ENCODE data around the gene RTKN. TPM values are rescaled to one million over a fixed set of nuclear protein-coding genes. Genes with fewer than 3 reads are reported as not detected.
"Not testable (repeated sequence)": the region's sequence is repeated elsewhere in the genome, so short reads cannot be mapped to it uniquely, and the experiment has no call there.

Gene RTKN
- total RNA-seq, 3 donors from 2014 or later: 0.47 to 1.0 (median 0.71) TPM

DNA sequence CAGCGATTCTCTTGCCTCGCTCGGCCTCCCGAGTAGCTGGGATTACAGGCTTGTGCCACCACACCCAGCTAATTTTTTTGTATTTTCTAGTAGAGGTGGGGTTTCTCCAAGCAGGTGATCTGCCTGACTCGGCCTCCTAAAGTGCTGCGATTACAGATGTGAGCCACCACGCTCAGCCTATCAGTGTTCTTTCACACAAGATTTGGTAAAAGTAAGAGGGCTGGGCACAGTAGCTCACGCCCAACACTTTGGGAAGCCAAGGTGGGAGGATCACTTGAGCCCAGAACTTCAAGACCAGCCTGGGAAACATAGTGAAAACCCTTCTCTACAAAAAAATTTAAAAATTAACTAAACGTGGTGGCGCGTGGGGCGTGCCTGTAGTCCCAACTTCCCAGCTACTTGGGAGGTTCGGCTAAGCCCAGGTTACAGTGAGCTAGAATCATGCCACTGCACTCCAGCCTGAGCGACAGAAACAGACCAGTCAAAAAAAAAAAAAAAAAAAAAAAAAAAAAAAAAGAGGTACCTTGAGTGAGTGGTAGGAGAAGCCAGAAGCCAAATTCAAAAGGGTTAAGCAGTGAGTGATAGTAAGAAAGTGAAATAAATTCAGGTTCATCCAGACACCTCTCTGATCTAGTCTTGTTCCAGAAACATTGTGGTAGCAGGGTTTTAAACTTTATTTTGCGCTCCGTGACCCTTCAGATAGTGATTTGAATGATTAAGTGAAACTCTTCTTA is 29.8 kb upstream of the RTKN start:
- ATAC-seq (peak in 1 of 2 donors; percentile 3), DNase-seq (no peak)
- H3K36me3 Mint-ChIP-seq (ENCODE audit: insufficient read depth): peaks cover 16% of the 10 kb centered on the region
- H3K4me3 Mint-ChIP-seq: peak overlapping the region; percentile 99
- no peaks in the 10 kb centered on the region for H3K9me3 Mint-ChIP-seq
- peaks cover 20% of the 10 kb centered on the region for H3K4me1 Mint-ChIP-seq (ENCODE audit: low read depth)
- H3K27me3 Mint-ChIP-seq (ENCODE audit: low read depth): no peaks in the 10 kb centered on the region

DNA sequence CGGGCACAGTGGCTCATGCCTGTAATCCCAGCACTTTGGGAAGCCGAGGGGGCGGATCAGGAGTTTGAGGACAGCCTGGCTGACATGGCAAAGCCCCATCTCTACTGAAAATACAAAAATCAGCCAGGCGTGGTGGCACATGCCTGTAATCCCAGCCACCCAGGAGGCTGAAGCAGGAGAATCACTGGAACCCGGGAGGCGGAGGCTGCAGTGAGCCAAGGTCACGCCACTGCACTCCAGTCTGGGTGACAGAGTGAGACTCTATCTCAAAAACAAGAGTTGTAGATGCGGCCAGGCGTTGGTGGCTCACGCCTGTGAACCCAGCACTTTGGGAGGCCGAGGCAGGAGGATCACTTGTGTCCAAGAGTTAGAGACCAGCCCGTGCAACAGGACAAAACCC is 29.0 kb upstream of the RTKN start:
- Mint-ChIP-seq H3K4me1 (ENCODE audit: low read depth) (peaks cover 23% of the 10 kb centered on the region), H3K36me3 (ENCODE audit: insufficient read depth) (peaks cover 15% of the 10 kb centered on the region), H3K4me3 (peak overlapping the region; percentile 64)
- not testable (repeated sequence) for H3K9me3 Mint-ChIP-seq; H3K27me3 Mint-ChIP-seq (ENCODE audit: low read depth); DNase-seq; ATAC-seq

DNA sequence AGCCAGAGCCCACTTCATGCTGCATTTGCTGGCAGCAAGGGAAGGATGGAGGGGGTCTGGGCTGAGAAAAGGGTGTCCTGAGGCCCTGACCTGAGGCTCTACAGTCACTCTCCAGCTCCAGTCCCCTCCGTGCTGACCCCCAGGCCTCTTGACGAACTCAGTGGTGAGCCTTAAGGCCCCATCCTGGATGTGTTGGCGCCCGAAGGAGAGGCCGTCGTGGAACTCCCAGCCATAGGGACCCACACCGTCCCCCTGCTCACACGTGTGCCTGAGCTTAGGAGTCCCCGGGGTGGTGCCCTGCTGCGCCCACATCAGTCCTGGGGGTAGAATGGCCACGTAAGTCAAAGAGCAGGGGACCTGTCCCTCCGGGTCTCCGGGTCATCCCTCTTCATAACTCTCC is 22.7 kb upstream of the RTKN start:
- H3K36me3 Mint-ChIP-seq (ENCODE audit: insufficient read depth): peaks cover 11% of the 10 kb centered on the region
- no peak for DNase-seq
- H3K9me3 Mint-ChIP-seq: no peaks in the 10 kb centered on the region
- peaks cover 28% of the 10 kb centered on the region for H3K4me1 Mint-ChIP-seq (ENCODE audit: low read depth)
- ATAC-seq: peak; percentile 3 to 5
- peak overlapping the region; percentile 96 for H3K4me3 Mint-ChIP-seq
- no peaks in the 10 kb centered on the region for H3K27me3 Mint-ChIP-seq (ENCODE audit: low read depth)

DNA sequence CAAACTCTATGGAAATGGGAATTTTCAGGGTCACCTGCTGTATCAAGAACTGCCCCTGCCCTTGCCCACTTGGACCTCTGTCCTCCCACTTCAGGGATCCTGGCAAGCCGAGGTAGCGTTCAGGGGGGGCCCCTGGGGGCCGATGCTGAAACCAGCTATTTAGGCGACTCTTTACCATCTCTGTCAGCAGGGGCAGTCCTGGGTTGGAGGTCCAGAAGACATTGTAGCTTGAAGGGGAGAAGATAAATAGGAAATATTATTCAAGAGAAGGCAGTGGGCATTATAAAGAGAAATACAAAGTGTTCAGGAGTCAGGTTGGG is 21.0 kb upstream of the RTKN start:
- ATAC-seq: no peak
- H3K27me3 Mint-ChIP-seq (ENCODE audit: low read depth): no peaks in the 10 kb centered on the region
- peaks cover 11% of the 10 kb centered on the region for H3K36me3 Mint-ChIP-seq (ENCODE audit: insufficient read depth)
- H3K4me1 Mint-ChIP-seq (ENCODE audit: low read depth): peaks cover 39% of the 10 kb centered on the region
- no peaks in the 10 kb centered on the region for H3K9me3 Mint-ChIP-seq
- no peak for DNase-seq
- peak overlapping the region; percentile 35 for H3K4me3 Mint-ChIP-seq

DNA sequence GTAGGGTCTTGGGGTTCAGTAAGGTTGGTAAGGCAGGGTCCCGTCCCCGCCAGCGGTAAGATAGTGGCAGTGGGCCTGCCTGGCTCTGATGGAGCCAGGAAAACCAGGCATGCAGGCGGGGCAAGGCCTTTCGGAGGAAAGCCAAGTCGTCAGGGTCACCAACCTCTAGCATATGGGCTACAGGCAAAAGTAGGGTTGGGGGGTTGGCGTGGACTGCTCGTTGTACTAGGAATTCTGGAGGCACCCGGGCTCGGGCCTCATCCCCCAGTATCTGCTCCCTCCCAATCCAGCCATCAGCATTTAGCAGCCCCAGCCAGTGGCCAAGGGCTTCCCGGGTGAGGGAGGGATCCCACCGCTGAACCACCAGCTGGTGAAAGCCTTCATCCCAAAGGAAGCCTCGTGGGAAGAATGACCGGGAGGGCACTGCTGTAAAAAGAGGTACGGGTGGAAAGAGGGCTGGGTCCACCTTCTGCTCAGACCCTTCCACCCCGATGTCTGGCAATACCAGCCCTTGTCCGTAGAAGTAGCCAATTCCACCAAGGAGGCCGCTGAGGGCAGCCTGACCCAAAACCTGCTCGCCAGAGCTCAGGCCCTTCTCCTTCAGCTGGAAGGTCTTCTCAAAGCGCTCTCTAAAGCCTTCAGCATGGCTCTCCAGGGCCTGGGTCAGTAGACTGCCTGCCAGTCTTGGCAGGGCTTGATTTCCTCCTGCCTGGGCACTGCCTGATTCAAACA is 20.5 kb upstream of the RTKN start:
- Mint-ChIP-seq H3K4me1 (ENCODE audit: low read depth) (peaks cover 42% of the 10 kb centered on the region), H3K36me3 (ENCODE audit: insufficient read depth) (peaks cover 12% of the 10 kb centered on the region), H3K27me3 (ENCODE audit: low read depth) (no peaks in the 10 kb centered on the region), H3K9me3 (no peaks in the 10 kb centered on the region), H3K4me3 (no peak overlapping the region)
- ATAC-seq: no peak
- DNase-seq: no peak

DNA sequence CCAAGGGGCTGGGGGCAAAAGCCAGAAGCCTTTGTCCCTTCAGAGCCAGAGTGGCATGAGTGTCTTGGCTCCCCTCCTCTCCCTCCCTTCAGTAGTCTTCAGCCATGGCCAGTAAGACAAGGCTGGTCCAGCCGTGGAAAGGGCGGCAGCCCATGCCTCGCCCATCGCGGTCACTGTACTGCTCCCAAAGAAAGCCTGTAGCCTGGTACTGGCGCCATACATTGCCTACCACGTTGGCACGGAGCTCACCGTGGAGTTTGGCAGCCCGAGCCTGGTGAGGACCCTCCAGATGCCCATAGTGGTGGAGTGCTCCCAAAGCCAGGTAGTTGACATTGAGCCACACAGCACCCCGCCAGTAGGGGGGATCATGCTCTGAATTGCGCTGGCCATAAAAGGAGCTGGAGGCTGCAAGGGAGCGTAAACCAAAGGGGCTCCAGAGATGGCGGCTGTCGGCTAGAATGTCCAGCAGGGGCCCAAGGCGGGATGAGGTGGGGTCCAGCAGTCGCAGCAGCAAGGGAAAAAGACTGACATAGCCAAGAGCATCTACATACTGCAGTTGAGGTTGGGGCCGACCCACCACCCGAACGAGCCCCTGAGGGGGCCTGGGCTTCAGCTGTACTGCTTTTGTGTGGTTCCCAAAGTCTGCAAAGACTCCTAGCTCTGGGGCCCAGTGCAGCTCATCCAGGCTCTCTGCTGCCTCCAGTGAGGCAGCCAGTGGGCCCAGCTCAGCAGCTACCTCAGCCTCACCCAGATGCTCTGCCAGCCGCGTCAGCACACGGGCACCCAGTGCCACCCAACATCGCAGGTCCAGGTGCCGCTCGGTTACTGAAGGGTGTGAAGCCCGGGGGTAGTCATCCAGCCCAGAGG is 19.7 kb upstream of the RTKN start:
- no peaks in the 10 kb centered on the region for H3K9me3 Mint-ChIP-seq
- DNase-seq (no peak), ATAC-seq (no peak)
- no peaks in the 10 kb centered on the region for H3K27me3 Mint-ChIP-seq (ENCODE audit: low read depth)
- H3K4me3 Mint-ChIP-seq: no peak overlapping the region
- peaks cover 49% of the 10 kb centered on the region for H3K4me1 Mint-ChIP-seq (ENCODE audit: low read depth)
- peaks cover 14% of the 10 kb centered on the region for H3K36me3 Mint-ChIP-seq (ENCODE audit: insufficient read depth)

DNA sequence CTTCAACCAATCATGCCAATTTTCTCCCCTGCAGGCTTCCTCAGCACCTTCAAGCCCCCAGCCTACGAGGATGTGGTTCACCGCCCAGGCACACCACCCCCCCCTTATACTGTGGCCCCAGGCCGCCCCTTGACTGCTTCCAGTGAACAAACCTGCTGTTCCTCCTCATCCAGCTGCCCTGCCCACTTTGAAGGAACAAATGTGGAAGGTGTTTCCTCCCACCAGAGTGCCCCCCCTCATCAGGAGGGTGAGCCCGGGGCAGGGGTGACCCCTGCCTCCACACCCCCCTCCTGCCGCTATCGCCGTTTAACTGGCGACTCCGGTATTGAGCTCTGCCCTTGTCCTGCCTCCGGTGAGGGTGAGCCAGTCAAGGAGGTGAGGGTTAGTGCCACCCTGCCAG is 18.4 kb upstream of the RTKN start:
- H3K27me3 Mint-ChIP-seq (ENCODE audit: low read depth); DNase-seq; ATAC-seq; H3K9me3 Mint-ChIP-seq: not testable (repeated sequence)
- peaks cover 23% of the 10 kb centered on the region for H3K36me3 Mint-ChIP-seq (ENCODE audit: insufficient read depth)
- H3K4me3 Mint-ChIP-seq: peak overlapping the region; percentile 100
- H3K4me1 Mint-ChIP-seq (ENCODE audit: low read depth): peaks cover 53% of the 10 kb centered on the region

DNA sequence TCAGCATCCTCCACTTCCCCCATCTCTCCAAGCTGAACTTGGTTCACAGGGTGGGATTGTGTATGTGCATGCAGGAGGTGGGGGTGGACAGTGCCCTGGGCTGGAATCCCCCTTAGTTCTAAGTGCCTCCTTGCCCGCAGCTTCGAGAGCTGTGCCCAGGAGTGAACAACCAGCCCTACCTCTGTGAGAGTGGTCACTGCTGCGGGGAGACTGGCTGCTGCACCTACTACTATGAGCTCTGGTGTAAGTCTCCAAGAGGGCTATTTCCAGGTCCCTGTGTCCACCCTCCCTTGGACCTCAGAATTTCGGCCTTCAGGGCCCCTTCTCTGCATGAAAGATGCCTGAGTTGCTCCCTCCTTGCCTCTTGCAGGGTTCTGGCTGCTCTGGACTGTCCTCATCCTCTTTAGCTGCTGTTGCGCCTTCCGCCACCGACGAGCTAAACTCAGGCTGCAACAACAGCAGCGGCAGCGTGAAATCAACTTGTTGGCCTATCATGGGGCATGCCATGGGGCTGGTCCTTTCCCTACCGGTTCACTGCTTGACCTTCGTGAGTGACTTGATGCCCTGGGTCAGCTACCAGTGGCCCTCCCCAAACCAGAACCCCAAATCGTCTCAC is 17.9 kb upstream of the RTKN start:
- Mint-ChIP-seq H3K36me3 (ENCODE audit: insufficient read depth) (peaks cover 26% of the 10 kb centered on the region), H3K4me3 (peak overlapping the region; percentile 100), H3K4me1 (ENCODE audit: low read depth) (peaks cover 59% of the 10 kb centered on the region)
- H3K27me3 Mint-ChIP-seq (ENCODE audit: low read depth); DNase-seq; ATAC-seq; H3K9me3 Mint-ChIP-seq: not testable (repeated sequence)

DNA sequence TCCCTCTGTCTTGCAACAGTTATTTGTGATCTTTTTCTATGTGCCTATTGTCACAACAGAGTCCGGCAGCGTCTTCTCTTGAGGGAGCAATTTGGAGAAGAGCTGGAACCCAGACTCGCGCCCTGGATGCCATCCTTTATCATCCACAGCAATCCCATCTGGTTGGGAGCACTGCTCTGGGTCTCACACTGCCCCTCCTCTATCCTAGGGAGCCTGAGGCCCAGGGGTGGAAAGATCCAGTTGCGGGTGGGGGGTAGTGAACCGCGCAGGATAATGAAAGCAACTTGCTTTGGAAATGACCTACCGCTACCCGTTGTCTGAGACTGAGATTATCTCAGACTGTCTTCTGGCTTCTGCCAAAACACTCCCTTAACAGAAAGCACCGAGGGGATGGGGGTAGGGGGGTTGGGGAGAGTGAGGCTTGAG is 17.2 kb upstream of the RTKN start:
- ATAC-seq (no peak), DNase-seq (no peak)

DNA sequence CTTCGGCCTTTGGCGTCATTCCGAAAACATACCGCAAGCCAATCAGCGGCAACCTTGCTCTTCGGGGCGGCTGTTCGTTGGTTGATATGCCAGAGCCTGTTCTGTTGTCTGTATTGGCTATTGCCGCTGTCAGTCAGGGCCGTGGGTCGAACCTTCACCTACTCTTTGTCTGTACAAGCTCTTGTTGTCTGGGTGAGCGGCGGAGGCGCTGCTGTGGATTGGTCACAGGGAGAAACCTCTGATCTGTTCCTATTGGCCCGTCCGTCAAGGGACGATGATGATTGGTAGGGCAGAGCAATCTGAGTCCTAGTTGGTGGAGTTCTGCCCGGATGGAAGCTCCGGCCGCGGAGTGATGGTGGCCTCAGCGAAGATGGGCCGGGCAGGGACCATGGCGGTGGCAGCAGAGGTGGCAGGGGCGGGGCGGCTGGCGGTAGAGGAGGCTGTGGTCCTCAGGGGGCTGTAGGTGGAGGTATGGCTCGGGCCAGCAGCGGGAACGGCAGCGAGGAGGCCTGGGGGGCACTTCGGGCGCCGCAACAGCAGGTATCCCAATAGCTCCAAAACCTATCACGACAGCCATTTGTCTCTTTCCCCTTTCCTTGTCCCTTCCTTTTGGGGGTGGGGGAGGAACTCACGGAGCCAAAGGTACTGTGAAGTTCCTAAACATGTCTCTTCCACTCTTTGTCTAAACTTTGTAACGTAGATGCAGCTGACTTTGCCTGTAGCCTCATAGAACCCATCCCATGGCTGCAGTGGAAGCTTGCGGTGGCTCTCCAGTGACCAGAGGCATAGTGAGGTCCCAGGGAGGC is 16.6 kb upstream of the RTKN start, which contains the start of gene WBP1:
TSS of gene WBP1 (plus strand) at position 307 of the 806 bp plus-strand sequence. CDS start at position 472, 165 bp downstream.
- DNase-seq: peak; percentile 97
- ATAC-seq: peak; percentile 84 to 85
- Mint-ChIP-seq H3K4me3 (peak within 1 kb of the TSS; percentile 100), H3K9me3 (no peaks in the 10 kb centered on the region), H3K27me3 (ENCODE audit: low read depth) (no peaks in the 10 kb centered on the region), H3K36me3 (ENCODE audit: insufficient read depth) (peaks cover 26% of the 10 kb centered on the region), H3K4me1 (ENCODE audit: low read depth) (peaks cover 58% of the 10 kb centered on the region)

More for the DNA sequence above, 17.2 kb upstream of the RTKN start:
- H3K4me3 Mint-ChIP-seq: peak overlapping the region; percentile 100
- H3K4me1 Mint-ChIP-seq (ENCODE audit: low read depth): peaks cover 60% of the 10 kb centered on the region
- no peaks in the 10 kb centered on the region for H3K27me3 Mint-ChIP-seq (ENCODE audit: low read depth)
- H3K36me3 Mint-ChIP-seq (ENCODE audit: insufficient read depth): peaks cover 26% of the 10 kb centered on the region
- no peaks in the 10 kb centered on the region for H3K9me3 Mint-ChIP-seq

DNA sequence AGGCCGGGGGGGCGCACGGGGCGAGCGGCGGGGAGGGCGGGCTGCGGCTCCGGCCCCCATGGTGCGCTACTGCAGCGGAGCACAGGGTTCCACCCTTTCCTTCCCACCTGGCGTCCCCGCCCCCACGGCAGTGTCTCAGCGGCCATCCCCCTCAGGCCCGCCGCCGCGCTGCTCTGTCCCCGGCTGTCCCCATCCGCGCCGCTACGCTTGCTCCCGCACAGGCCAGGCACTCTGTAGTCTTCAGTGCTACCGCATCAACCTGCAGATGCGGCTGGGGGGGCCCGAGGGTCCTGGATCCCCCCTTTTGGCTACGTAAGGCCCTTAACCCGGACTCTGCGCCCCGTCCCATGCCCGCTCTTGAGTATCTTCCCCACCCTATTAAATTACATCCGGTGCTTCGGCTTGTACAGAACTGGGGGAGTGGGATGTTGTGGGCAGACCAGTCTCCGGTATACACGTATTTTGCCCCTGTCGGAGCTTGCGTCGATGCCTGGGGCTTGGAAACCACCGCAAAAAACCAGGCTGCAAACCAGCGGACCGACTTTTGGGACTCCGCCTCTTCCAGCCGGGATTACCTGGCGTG is 15.9 kb upstream of the RTKN start:
- Mint-ChIP-seq H3K27me3 (ENCODE audit: low read depth) (no peaks in the 10 kb centered on the region), H3K4me1 (ENCODE audit: low read depth) (peaks cover 60% of the 10 kb centered on the region), H3K9me3 (no peaks in the 10 kb centered on the region), H3K4me3 (peak overlapping the region; percentile 100), H3K36me3 (ENCODE audit: insufficient read depth) (peaks cover 23% of the 10 kb centered on the region)
- peak; percentile 79 for DNase-seq
- peak; percentile 34 for ATAC-seq

DNA sequence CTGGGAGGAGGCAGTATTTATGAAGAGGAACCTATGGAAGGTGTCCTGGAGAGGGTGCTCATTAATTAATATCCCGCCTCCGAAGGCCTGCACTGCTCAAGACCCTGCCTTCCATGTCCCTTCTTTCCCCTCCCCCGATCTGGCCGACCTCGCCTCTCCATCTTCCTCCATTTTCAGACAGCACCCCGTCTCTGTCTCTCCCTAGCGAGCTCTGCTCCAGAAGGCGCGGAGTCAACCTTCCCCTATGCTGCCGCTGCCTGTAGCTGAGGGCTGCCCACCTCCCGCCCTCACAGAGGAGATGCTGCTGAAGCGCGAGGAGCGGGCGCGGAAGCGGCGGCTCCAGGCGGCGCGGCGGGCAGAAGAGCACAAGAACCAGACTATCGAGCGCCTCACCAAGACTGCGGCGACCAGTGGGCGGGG is 15.4 kb upstream of the RTKN start:
- H3K27me3 Mint-ChIP-seq (ENCODE audit: low read depth): no peaks in the 10 kb centered on the region
- no peaks in the 10 kb centered on the region for H3K9me3 Mint-ChIP-seq
- no peak for DNase-seq
- ATAC-seq: no peak
- peak overlapping the region; percentile 100 for H3K4me3 Mint-ChIP-seq
- peaks cover 64% of the 10 kb centered on the region for H3K4me1 Mint-ChIP-seq (ENCODE audit: low read depth)
- peaks cover 21% of the 10 kb centered on the region for H3K36me3 Mint-ChIP-seq (ENCODE audit: insufficient read depth)

Data from activated T-cell treated with anti-CD3 and anti-CD28 coated beads, Interleukin-2, amount 50 U/mL, for 4 hours (primary cell).